Muscle of leg (tissue), 11 donors: Measurements from ENCODE around the gene HSP90AA1. TPM values are rescaled to one million over a fixed set of nuclear protein-coding genes. Genes with fewer than 3 reads are reported as not detected.

Experiments used
- DNase-seq: peaks from one replicate; pipeline ENCODE4 v3.0.0; 2013
- H3K27ac ChIP-seq: one replicate; pipeline ENCODE4 v1.5.1; 2013; ENCODE audit warnings: mild to moderate bottlenecking, low read length, control low read depth
- H3K27me3 ChIP-seq: one replicate; pipeline ENCODE4 v1.6.1; 2013; ENCODE audit warnings: low read length; ENCODE audit not compliant: control insufficient read depth, insufficient read depth
- H3K36me3 ChIP-seq: one replicate; pipeline ENCODE4 v1.6.1; 2013; ENCODE audit warnings: low read length; ENCODE audit not compliant: control insufficient read depth, insufficient read depth
- H3K4me1 ChIP-seq: one replicate; pipeline ENCODE4 v1.6.1; 2013; ENCODE audit warnings: low read length; ENCODE audit not compliant: control insufficient read depth, insufficient read depth
- H3K4me3 ChIP-seq: one replicate; pipeline ENCODE4 v1.5.1; 2013; ENCODE audit warnings: low read length, control low read depth
- H3K9me3 ChIP-seq: replicated peaks from 2 replicates; pipeline ENCODE4 v1.6.1; 2013; ENCODE audit warnings: low read depth, low read length; ENCODE audit not compliant: control insufficient read depth
- WGBS: methylation state at CpG from one replicate; pipeline ENCODE4 v1.1.5; 2013; ENCODE audit warnings: missing lambda C conversion rate; ENCODE audit not compliant: insufficient coverage; 5-methylcytosine and 5-hydroxymethylcytosine counted together
- polyA plus RNA-seq, 8 donors: library from polyadenylated mRNA; unstranded; fragments of 120-200 nt; gene quantifications; one replicate each; pipeline versions ENCODE4 v1.2.1 to v1.2.3, GENCODE V29; 2013; ENCODE audit warnings: inconsistent platforms in 1 of 8, low replicate concordance in 1 of 8; ENCODE audit not compliant: insufficient read length in 8 of 8, insufficient read depth in 1 of 8
- total RNA-seq: library from RNA; stranded (reverse); fragments of 120-200 nt; gene quantifications from one replicate; pipeline ENCODE4 v1.2.4, GENCODE V29; 2013

The HSP90AA1 gene
- total and polyA plus RNA-seq, 9 donors = 115 to 422 (median 312) TPM

GRCh38 chr14:102046337-102047278, 40.2 kb downstream of the HSP90AA1 start:
- no peaks in the 10 kb centered on the region for H3K9me3 ChIP-seq
- 39% methylated on average over 22 of the region's 23 CpGs for WGBS
- no peak overlapping the region for H3K27ac ChIP-seq
- peak; percentile 91 for DNase-seq
- peaks cover 91% of the 10 kb centered on the region for H3K36me3 ChIP-seq
- peaks cover 20% of the 10 kb centered on the region for H3K4me1 ChIP-seq
- no peak overlapping the region for H3K4me3 ChIP-seq
- H3K27me3 ChIP-seq = no peaks in the 10 kb centered on the region

DNA sequence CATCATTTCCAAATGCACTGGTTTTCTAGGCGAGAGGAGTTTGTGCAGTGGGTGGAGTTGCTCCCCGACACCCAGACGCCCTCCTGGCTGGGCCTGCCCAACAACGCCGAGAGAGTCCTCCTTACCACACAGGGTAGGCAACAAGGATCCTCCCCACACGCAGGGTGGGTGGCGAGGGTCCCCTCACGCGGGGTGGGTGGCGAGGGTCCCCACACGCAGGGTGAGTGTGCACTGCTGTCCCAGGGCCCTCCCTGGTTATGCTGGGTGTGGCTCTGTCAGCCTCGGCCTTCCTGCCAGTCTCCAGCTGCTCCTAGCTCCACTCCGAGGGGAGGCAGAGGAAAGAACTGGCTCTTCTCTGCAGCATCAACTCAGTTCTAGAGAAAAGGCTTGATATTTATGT, 42.3 kb downstream of the HSP90AA1 start:
- Histone ChIP-seq H3K4me1 (peaks cover 8% of the 10 kb centered on the region), H3K27ac (no peak overlapping the region), H3K4me3 (no peak overlapping the region), H3K9me3 (no peaks in the 10 kb centered on the region), H3K36me3 (peaks cover 94% of the 10 kb centered on the region), H3K27me3 (no peaks in the 10 kb centered on the region)
- WGBS = no CpG with 5 or more reads among the region's 13 CpGs
- DNase-seq = no peak

- WGBS = 82% methylated on average over 11 of the region's 22 CpGs
- no peaks in the 10 kb centered on the region for H3K4me1 ChIP-seq
- peak; percentile 30 for DNase-seq
- no peak overlapping the region for H3K27ac ChIP-seq
- H3K9me3 ChIP-seq = no peaks in the 10 kb centered on the region
- H3K4me3 ChIP-seq = no peak overlapping the region
- H3K27me3 ChIP-seq = no peaks in the 10 kb centered on the region
- H3K36me3 ChIP-seq = peaks cover 94% of the 10 kb centered on the region
Observed at GRCh38 chr14:102043251-102044025, 43.4 kb downstream of the HSP90AA1 start.

- DNase-seq = no peak
- H3K36me3 ChIP-seq = peaks cover 94% of the 10 kb centered on the region
- no peaks in the 10 kb centered on the region for H3K4me1 ChIP-seq
- H3K27ac ChIP-seq = no peak overlapping the region
- no peaks in the 10 kb centered on the region for H3K9me3 ChIP-seq
- H3K4me3 ChIP-seq = no peak overlapping the region
- no peaks in the 10 kb centered on the region for H3K27me3 ChIP-seq
- 94% methylated on average over 9 of the region's 9 CpGs for WGBS
Observed at GRCh38 chr14:102042699-102043098, 44.1 kb downstream of the HSP90AA1 start.

DNA sequence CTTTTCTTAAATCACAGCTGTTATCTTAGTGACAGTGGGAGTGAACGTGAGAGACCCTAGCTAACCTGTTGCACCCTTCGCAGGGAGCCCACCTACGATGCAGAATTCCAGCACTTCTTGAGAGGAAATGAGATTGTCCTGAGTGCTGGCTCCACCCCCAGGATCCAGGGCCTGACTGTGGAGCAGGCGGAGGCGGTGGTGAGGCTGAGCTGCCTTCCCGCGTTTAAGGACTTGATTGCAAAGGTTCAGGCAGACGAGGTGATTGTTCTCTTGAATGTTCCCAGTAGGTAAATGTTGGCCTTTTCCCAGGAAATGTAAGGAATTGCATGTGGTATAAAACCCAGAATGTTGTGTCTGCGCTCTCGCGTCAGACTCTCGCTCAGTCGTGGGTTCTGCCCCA, 46.7 kb downstream of the HSP90AA1 start:
- DNase-seq = no peak
- H3K27ac ChIP-seq = no peak overlapping the region
- no peaks in the 10 kb centered on the region for H3K27me3 ChIP-seq
- H3K9me3 ChIP-seq = no peaks in the 10 kb centered on the region
- H3K36me3 ChIP-seq = peaks cover 98% of the 10 kb centered on the region
- 88% methylated on average over 13 of the region's 13 CpGs for WGBS
- no peak overlapping the region for H3K4me3 ChIP-seq
- H3K4me1 ChIP-seq = no peaks in the 10 kb centered on the region

GRCh38 chr14:102039157-102039556, 47.7 kb downstream of the HSP90AA1 start:
- peaks cover 96% of the 10 kb centered on the region for H3K36me3 ChIP-seq
- H3K9me3 ChIP-seq = no peaks in the 10 kb centered on the region
- H3K4me1 ChIP-seq = no peaks in the 10 kb centered on the region
- H3K27ac ChIP-seq = no peak overlapping the region
- no peak overlapping the region for H3K4me3 ChIP-seq
- WGBS = 98% methylated on average over 16 of the region's 16 CpGs
- no peaks in the 10 kb centered on the region for H3K27me3 ChIP-seq
- no peak for DNase-seq

DNA sequence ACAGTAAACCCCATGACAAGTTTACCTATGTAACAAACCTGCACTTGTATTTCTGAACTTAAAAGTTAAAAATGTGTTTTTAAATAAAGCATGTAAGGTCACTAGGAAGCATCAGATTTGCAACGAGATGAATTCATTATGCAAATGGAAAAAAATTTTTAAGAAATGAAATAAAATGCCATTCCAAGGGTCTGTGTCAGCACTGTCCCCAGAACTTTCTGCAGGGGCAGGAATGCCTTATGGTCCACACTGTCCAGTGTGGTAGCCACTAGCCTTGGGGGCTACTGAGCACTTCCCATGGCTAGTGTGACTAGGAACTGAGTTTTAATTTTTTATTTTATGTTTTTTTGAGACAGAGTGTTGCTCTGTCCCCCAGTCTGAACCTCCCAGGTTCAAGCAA, 49.2 kb downstream of the HSP90AA1 start:
- no peaks in the 10 kb centered on the region for H3K9me3 ChIP-seq
- no peak for DNase-seq
- 67% methylated on average over 1 of the region's 1 CpG for whole genome bisulfite sequencing
- H3K4me1 ChIP-seq = no peaks in the 10 kb centered on the region
- no peaks in the 10 kb centered on the region for H3K27me3 ChIP-seq
- H3K36me3 ChIP-seq = peaks cover 96% of the 10 kb centered on the region
- no peak overlapping the region for H3K4me3 ChIP-seq
- H3K27ac ChIP-seq = no peak overlapping the region

- WGBS = 87% methylated on average over 8 of the region's 9 CpGs
- Histone ChIP-seq H3K4me1 (no peaks in the 10 kb centered on the region), H3K4me3 (no peak overlapping the region), H3K27ac (no peak overlapping the region), H3K9me3 (no peaks in the 10 kb centered on the region), H3K36me3 (peaks cover 91% of the 10 kb centered on the region), H3K27me3 (no peaks in the 10 kb centered on the region)
- DNase-seq = no peak
Observed at GRCh38 chr14:102035914-102036313, 50.9 kb downstream of the HSP90AA1 start.

DNA sequence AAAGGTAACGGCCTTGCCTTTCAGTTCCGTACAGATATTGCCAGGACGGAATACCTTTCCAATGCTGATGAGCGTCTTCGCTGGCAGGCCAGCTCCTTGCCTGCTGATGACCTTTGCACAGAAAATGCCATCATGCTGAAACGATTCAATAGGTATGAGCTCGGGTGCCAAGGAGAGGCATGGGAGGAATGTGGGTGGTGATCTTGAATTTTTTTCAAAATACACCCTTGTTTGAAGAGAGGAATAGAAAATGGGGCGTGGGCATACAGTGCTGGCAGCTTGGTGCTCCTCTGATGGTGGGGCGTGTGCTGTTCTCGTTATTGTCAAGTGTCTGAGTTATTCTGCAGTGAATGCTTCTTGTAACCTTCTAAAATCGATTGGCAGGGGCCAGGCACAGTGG, 52.5 kb downstream of the HSP90AA1 start:
- H3K9me3 ChIP-seq = no peaks in the 10 kb centered on the region
- no peak overlapping the region for H3K27ac ChIP-seq
- WGBS = 96% methylated on average over 11 of the region's 11 CpGs
- H3K4me3 ChIP-seq = no peak overlapping the region
- peaks cover 87% of the 10 kb centered on the region for H3K36me3 ChIP-seq
- no peak for DNase-seq
- no peaks in the 10 kb centered on the region for H3K4me1 ChIP-seq
- H3K27me3 ChIP-seq = no peaks in the 10 kb centered on the region

GRCh38 chr14:102033241-102033640, 53.6 kb downstream of the HSP90AA1 start:
- peaks cover 87% of the 10 kb centered on the region for H3K36me3 ChIP-seq
- H3K4me3 ChIP-seq = no peak overlapping the region
- 93% methylated on average over 10 of the region's 13 CpGs for WGBS
- H3K27me3 ChIP-seq = no peaks in the 10 kb centered on the region
- no peak for DNase-seq
- no peaks in the 10 kb centered on the region for H3K9me3 ChIP-seq
- no peak overlapping the region for H3K27ac ChIP-seq
- H3K4me1 ChIP-seq = no peaks in the 10 kb centered on the region
